Liver (tissue), 9 donors: ENCODE results near the gene RNASE7. TPM values are rescaled to one million over a fixed set of nuclear protein-coding genes. Genes with fewer than 3 reads are reported as not detected.

Experiments used
- DNase-seq: peaks from one replicate; pipeline ENCODE4 v3.0.0-alpha.2; 2017; ENCODE audit warnings: low spot score
- H3K27ac ChIP-seq, 2 donors: one replicate each; pipeline ENCODE4 v1.7.0; 2013; ENCODE audit warnings: inconsistent platforms in 2 of 2, low read length in 2 of 2, control low read depth in 1 of 2, low read depth in 1 of 2, mild to moderate bottlenecking in 1 of 2
- H3K27me3 ChIP-seq, 4 donors: one replicate each; pipeline versions ENCODE4 v1.6.1 to v1.7.0; 2013; ENCODE audit warnings: low read length in 3 of 4, inconsistent platforms in 1 of 4, mild to moderate bottlenecking in 1 of 4, moderate library complexity in 1 of 4; ENCODE audit not compliant: control insufficient read depth in 4 of 4, insufficient read depth in 4 of 4
- H3K36me3 ChIP-seq, 4 donors: one replicate each; pipeline versions ENCODE4 v1.6.1 to v1.7.0; 2013; ENCODE audit warnings: low read length in 3 of 4, mild to moderate bottlenecking in 3 of 4, low read depth in 1 of 4, moderate library complexity in 1 of 4; ENCODE audit not compliant: control insufficient read depth in 4 of 4, insufficient read depth in 3 of 4
- H3K4me1 ChIP-seq, 4 donors: one replicate each; pipeline versions ENCODE4 v1.6.1 to v1.7.0; 2013; ENCODE audit warnings: low read length in 3 of 4, mild to moderate bottlenecking in 3 of 4, moderate library complexity in 1 of 4; ENCODE audit not compliant: control insufficient read depth in 4 of 4, insufficient read depth in 4 of 4
- H3K4me3 ChIP-seq, 3 donors: one replicate each; pipeline versions ENCODE4 v1.6.1 to v1.7.0; 2013; ENCODE audit warnings: low read length in 3 of 3, control low read depth in 1 of 3, low read depth in 1 of 3, mild to moderate bottlenecking in 1 of 3
- H3K9ac ChIP-seq, 2 donors: one replicate each; pipeline ENCODE4 v1.7.0; 2013; ENCODE audit warnings: low read length in 2 of 2, mild to moderate bottlenecking in 2 of 2, moderate library complexity in 2 of 2, control low read depth in 1 of 2, low read depth in 1 of 2
- H3K9me3 ChIP-seq, 4 donors: one replicate each; pipeline versions ENCODE4 v1.6.1 to v1.7.0; 2013; ENCODE audit warnings: low read length in 3 of 4; ENCODE audit not compliant: control insufficient read depth in 4 of 4
- EGR1 ChIP-seq, 2 donors: IDR thresholded peaks; 2 replicates each; pipeline ENCODE4 v1.6.1; 2016 to 2018; ENCODE audit warnings: antibody characterized with exemption in 2 of 2, low read depth in 2 of 2
- FOXA1 ChIP-seq: IDR thresholded peaks from 2 replicates; pipeline ENCODE4 v1.6.1; 2016; ENCODE audit warnings: antibody characterized with exemption
- GABPA ChIP-seq, 2 donors: IDR thresholded peaks in 1 of 2; conservative IDR thresholded peaks in 1 of 2; 2 replicates each; pipeline ENCODE4 v1.6.1; 2016; ENCODE audit warnings: antibody characterized with exemption in 2 of 2, mild to moderate bottlenecking in 1 of 2, moderate library complexity in 1 of 2
- HNF4A ChIP-seq, 2 donors: conservative IDR thresholded peaks; 2 replicates each; pipeline ENCODE4 v1.6.1; 2016; ENCODE audit warnings: antibody characterized with exemption in 2 of 2, mild to moderate bottlenecking in 2 of 2
- HNF4G ChIP-seq: IDR thresholded peaks from 2 replicates; pipeline ENCODE4 v1.6.1; 2016; ENCODE audit warnings: antibody characterized with exemption
- JUND ChIP-seq, 2 donors: IDR thresholded peaks; 2 replicates each; pipeline ENCODE4 v1.6.1; 2016; ENCODE audit warnings: antibody characterized with exemption in 2 of 2
- NR2F2 ChIP-seq: IDR thresholded peaks from 2 replicates; pipeline ENCODE4 v1.6.1; 2016; ENCODE audit warnings: antibody characterized with exemption
- RAD21 ChIP-seq, 2 donors: IDR thresholded peaks; 2 replicates each; pipeline ENCODE4 v1.6.1; 2016; ENCODE audit warnings: antibody characterized with exemption in 2 of 2, mild to moderate bottlenecking in 2 of 2
- RXRA ChIP-seq, 2 donors: IDR thresholded peaks; 2 replicates each; pipeline ENCODE4 v1.6.1; 2017 to 2018; ENCODE audit warnings: antibody characterized with exemption in 2 of 2, mild to moderate bottlenecking in 1 of 2
- SP1 ChIP-seq: IDR thresholded peaks from 2 replicates; pipeline ENCODE4 v1.6.1; 2018; ENCODE audit warnings: antibody characterized with exemption, mild to moderate bottlenecking
- TAF1 ChIP-seq: conservative IDR thresholded peaks from 2 replicates; pipeline ENCODE4 v1.6.1; 2016; ENCODE audit warnings: antibody characterized with exemption, mild to moderate bottlenecking
- YY1 ChIP-seq: IDR thresholded peaks from 2 replicates; pipeline ENCODE4 v1.6.1; 2016; ENCODE audit warnings: antibody characterized with exemption, mild to moderate bottlenecking
- WGBS: extraction: QIAGEN DNeasy Blood & Tissue Kit; methylation state at CpG from one replicate; pipeline ENCODE4 v1.1.7; 2013; 5-methylcytosine and 5-hydroxymethylcytosine counted together
- polyA plus RNA-seq, 2 donors: library from polyadenylated mRNA; stranded (reverse) in 1 of 2; unstranded in 1 of 2; fragments of 200-250 nt in 1 of 2; fragments of >200 nt in 1 of 2; fragmentation: Nextera tagmentation in 1 of 2; extraction: Ambion mirVana in 1 of 2; gene quantifications; one replicate each; pipeline versions ENCODE4 v1.2.1 to v1.2.3, GENCODE V29; 2013 to 2015
- total RNA-seq, 2 donors: library from RNA; depleted of rRNA; stranded (reverse); fragments of >200 nt; gene quantifications; one replicate each; pipeline ENCODE4 v1.2.3, GENCODE V29; 2014
- TF ChIP-seq, protein P1 (sequence below): IDR thresholded peaks from 2 replicates; pipeline ENCODE4 v1.6.1; 2016; ENCODE audit warnings: antibody characterized with exemption
- TF ChIP-seq, protein P2 (sequence below): IDR thresholded peaks from 2 replicates; pipeline ENCODE4 v1.6.1; 2016; ENCODE audit warnings: antibody characterized with exemption
- TF ChIP-seq, protein P3 (sequence below): fragments of 150-350 bp; IDR thresholded peaks from 2 replicates; pipeline ENCODE4 v1.5.1; 2017; ENCODE audit warnings: improper control_type of control experiment, low read depth, low read length; ENCODE audit not compliant: missing input control
- TF ChIP-seq, protein P4 (sequence below): IDR thresholded peaks from 2 replicates; pipeline ENCODE4 v1.6.1; 2016; ENCODE audit warnings: antibody characterized with exemption, mild to moderate bottlenecking
- TF ChIP-seq, protein P5 (sequence below): IDR thresholded peaks from 2 replicates; pipeline ENCODE4 v1.6.1; 2016; ENCODE audit warnings: antibody characterized with exemption
- donor health status: healthy.
- donor health status: healthy.
- donor health status: healthy.
- donor health status: healthy.
- donor health status: healthy.

The RNASE7 gene
- total and polyA plus RNA-seq, 4 donors: 0.11 to 0.33 (median 0.12) TPM; not detected in 1

DNA sequence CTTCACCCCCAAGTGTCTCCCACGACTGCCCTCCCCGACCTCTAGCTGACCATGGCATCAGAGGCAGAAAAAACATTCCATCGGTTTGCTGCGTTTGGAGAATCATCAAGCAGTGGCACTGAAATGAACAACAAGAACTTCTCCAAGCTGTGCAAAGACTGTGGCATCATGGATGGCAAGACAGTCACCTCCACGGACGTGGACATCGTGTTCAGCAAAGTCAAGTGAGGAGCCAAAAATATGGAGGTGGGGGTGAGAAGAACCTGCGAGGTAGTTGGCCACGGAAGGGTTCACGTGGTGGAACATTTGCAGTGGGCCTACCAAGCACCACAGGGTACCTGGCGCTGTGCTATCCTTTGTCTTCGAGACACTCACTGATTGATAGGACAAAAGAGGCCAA lies 11.6 kb upstream of the RNASE7 start:
- Histone ChIP-seq H3K9ac (no peak overlapping the region), H3K36me3 (peaks cover 0 to 14% (median 3%) of the 10 kb centered on the region in 4 donors), H3K27ac (no peak overlapping the region), H3K4me3 (no peak overlapping the region), H3K9me3 (no peaks in the 10 kb centered on the region), H3K4me1 (peaks cover 3 to 7% (median 4%) of the 10 kb centered on the region in 4 donors), H3K27me3 (no peaks in the 10 kb centered on the region)
- TF ChIP-seq RXRA (IDR thresholded peaks at IDR 0.05) (no peak), RAD21 (IDR thresholded peaks at IDR 0.05) (no peak), HNF4A (conservative IDR thresholded peaks at IDR 0.05) (no peak), TAF1 (no peak), GABPA (IDR thresholded peaks at IDR 0.05 in 1 of 2, conservative IDR thresholded peaks at IDR 0.05 in 1 of 2) (no peak), FOXA1 (no peak), HNF4G (no peak), EGR1 (IDR thresholded peaks at IDR 0.05; ENCODE audit: low read depth in 2 of 2) (no peak), NR2F2 (no peak), SP1 (no peak), YY1 (no peak), JUND (IDR thresholded peaks at IDR 0.05) (no peak)
- TF ChIP-seq, protein P1, sequence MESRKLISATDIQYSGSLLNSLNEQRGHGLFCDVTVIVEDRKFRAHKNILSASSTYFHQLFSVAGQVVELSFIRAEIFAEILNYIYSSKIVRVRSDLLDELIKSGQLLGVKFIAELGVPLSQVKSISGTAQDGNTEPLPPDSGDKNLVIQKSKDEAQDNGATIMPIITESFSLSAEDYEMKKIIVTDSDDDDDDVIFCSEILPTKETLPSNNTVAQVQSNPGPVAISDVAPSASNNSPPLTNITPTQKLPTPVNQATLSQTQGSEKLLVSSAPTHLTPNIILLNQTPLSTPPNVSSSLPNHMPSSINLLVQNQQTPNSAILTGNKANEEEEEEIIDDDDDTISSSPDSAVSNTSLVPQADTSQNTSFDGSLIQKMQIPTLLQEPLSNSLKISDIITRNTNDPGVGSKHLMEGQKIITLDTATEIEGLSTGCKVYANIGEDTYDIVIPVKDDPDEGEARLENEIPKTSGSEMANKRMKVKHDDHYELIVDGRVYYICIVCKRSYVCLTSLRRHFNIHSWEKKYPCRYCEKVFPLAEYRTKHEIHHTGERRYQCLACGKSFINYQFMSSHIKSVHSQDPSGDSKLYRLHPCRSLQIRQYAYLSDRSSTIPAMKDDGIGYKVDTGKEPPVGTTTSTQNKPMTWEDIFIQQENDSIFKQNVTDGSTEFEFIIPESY: no peak
- TF ChIP-seq, protein P2, sequence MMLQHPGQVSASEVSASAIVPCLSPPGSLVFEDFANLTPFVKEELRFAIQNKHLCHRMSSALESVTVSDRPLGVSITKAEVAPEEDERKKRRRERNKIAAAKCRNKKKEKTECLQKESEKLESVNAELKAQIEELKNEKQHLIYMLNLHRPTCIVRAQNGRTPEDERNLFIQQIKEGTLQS: no peak
- TF ChIP-seq, protein P3, sequence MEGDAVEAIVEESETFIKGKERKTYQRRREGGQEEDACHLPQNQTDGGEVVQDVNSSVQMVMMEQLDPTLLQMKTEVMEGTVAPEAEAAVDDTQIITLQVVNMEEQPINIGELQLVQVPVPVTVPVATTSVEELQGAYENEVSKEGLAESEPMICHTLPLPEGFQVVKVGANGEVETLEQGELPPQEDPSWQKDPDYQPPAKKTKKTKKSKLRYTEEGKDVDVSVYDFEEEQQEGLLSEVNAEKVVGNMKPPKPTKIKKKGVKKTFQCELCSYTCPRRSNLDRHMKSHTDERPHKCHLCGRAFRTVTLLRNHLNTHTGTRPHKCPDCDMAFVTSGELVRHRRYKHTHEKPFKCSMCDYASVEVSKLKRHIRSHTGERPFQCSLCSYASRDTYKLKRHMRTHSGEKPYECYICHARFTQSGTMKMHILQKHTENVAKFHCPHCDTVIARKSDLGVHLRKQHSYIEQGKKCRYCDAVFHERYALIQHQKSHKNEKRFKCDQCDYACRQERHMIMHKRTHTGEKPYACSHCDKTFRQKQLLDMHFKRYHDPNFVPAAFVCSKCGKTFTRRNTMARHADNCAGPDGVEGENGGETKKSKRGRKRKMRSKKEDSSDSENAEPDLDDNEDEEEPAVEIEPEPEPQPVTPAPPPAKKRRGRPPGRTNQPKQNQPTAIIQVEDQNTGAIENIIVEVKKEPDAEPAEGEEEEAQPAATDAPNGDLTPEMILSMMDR: no peak
- TF ChIP-seq, protein P4, sequence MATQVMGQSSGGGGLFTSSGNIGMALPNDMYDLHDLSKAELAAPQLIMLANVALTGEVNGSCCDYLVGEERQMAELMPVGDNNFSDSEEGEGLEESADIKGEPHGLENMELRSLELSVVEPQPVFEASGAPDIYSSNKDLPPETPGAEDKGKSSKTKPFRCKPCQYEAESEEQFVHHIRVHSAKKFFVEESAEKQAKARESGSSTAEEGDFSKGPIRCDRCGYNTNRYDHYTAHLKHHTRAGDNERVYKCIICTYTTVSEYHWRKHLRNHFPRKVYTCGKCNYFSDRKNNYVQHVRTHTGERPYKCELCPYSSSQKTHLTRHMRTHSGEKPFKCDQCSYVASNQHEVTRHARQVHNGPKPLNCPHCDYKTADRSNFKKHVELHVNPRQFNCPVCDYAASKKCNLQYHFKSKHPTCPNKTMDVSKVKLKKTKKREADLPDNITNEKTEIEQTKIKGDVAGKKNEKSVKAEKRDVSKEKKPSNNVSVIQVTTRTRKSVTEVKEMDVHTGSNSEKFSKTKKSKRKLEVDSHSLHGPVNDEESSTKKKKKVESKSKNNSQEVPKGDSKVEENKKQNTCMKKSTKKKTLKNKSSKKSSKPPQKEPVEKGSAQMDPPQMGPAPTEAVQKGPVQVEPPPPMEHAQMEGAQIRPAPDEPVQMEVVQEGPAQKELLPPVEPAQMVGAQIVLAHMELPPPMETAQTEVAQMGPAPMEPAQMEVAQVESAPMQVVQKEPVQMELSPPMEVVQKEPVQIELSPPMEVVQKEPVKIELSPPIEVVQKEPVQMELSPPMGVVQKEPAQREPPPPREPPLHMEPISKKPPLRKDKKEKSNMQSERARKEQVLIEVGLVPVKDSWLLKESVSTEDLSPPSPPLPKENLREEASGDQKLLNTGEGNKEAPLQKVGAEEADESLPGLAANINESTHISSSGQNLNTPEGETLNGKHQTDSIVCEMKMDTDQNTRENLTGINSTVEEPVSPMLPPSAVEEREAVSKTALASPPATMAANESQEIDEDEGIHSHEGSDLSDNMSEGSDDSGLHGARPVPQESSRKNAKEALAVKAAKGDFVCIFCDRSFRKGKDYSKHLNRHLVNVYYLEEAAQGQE: no peak
- TF ChIP-seq, protein P5, sequence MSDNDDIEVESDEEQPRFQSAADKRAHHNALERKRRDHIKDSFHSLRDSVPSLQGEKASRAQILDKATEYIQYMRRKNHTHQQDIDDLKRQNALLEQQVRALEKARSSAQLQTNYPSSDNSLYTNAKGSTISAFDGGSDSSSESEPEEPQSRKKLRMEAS: no peak
- 92% methylated on average over 12 of the region's 12 CpGs for WGBS
- DNase-seq: no peak
